CD14-positive monocyte (primary cell): ENCODE measurements around the gene PDE9A. TPM values are rescaled to one million over a fixed set of nuclear protein-coding genes. Genes with fewer than 3 reads are reported as not detected.

Experiments used
- DNase-seq, 3 donors: peaks; one replicate each; pipeline ENCODE4 v3.0.0-alpha.2; 2011 to 2022
- H2AFZ ChIP-seq: 2 replicates; pipeline ENCODE4 v1.6.0; 2012; ENCODE audit warnings: mild to moderate bottlenecking, low read depth, low read length, inconsistent platforms; ENCODE audit not compliant: insufficient read depth, poor library complexity, severe bottlenecking
- H3K27ac ChIP-seq, 2 donors: 1 replicate in 1 of 2; 2 replicates in 1 of 2; pipeline ENCODE4 v1.5.1; 2012 to 2013; ENCODE audit warnings: low read length in 2 of 2, control low read depth in 1 of 2, inconsistent platforms in 1 of 2, low read depth in 1 of 2, mild to moderate bottlenecking in 1 of 2
- H3K27me3 ChIP-seq, 2 donors: one replicate each; pipeline versions ENCODE4 v1.6.0 to v1.6.1; 2011 to 2013; ENCODE audit warnings: low read length in 2 of 2; ENCODE audit not compliant: control insufficient read depth in 2 of 2, insufficient read depth in 2 of 2
- H3K36me3 ChIP-seq, 2 donors: replicated peaks in 1 of 2; 1 replicate in 1 of 2; 2 replicates in 1 of 2; pipeline versions ENCODE4 v1.5.1 to v1.6.1; 2012 to 2013; ENCODE audit warnings: low read length in 2 of 2, control low read depth in 1 of 2, inconsistent platforms in 1 of 2, mild to moderate bottlenecking in 1 of 2; ENCODE audit not compliant: insufficient read depth in 2 of 2, control insufficient read depth in 1 of 2
- H3K4me1 ChIP-seq, 2 donors: 1 replicate in 1 of 2; 2 replicates in 1 of 2; pipeline versions ENCODE4 v1.5.1 to v1.6.1; 2012 to 2013; ENCODE audit warnings: low read length in 2 of 2, control low read depth in 1 of 2, inconsistent platforms in 1 of 2, mild to moderate bottlenecking in 1 of 2, moderate library complexity in 1 of 2; ENCODE audit not compliant: insufficient read depth in 2 of 2, control insufficient read depth in 1 of 2
- H3K4me2 ChIP-seq: replicated peaks from 2 replicates; pipeline ENCODE3; 2012; ENCODE audit warnings: low read length, moderate library complexity, mild to moderate bottlenecking; ENCODE audit not compliant: poor library complexity, severe bottlenecking; ENCODE audit errors: extremely low read depth
- H3K4me3 ChIP-seq, 3 experiments: fragments of 200-600 bp in 1 of 3; sonication (generic) in 1 of 3; replicated peaks in 1 of 3; 1 replicate in 2 of 3; 2 replicates in 1 of 3; pipeline ENCODE4 v1.5.1; 2011 to 2013; ENCODE audit warnings: low read length in 3 of 3, mild to moderate bottlenecking in 3 of 3, control low read depth in 2 of 3, low read depth in 2 of 3, inconsistent platforms in 1 of 3, moderate library complexity in 1 of 3
- H3K79me2 ChIP-seq: 2 replicates; pipeline ENCODE4 v1.6.0; 2012; ENCODE audit warnings: mild to moderate bottlenecking, control low read depth, inconsistent platforms, low read length, moderate library complexity; ENCODE audit not compliant: insufficient read depth
- H3K9ac ChIP-seq: 2 replicates; pipeline ENCODE4 v1.6.0; 2017; ENCODE audit warnings: low read length, mild to moderate bottlenecking; ENCODE audit not compliant: insufficient read depth, poor library complexity, severe bottlenecking
- H3K9me3 ChIP-seq, 2 donors: replicated peaks in 1 of 2; 1 replicate in 1 of 2; 2 replicates in 1 of 2; pipeline versions ENCODE4 v1.5.1 to v1.6.1; 2012 to 2013; ENCODE audit warnings: low read length in 2 of 2, control low read depth in 1 of 2; ENCODE audit not compliant: control insufficient read depth in 1 of 2, insufficient read depth in 1 of 2
- H4K20me1 ChIP-seq: 2 replicates; pipeline ENCODE4 v1.6.0; 2012; ENCODE audit warnings: mild to moderate bottlenecking, low read length, control low read depth, moderate library complexity; ENCODE audit not compliant: insufficient read depth
- H3K27ac Mint-ChIP-seq, 7 donors: one replicate each; pipeline ENCODE4 v1.8.0; 2020; ENCODE audit warnings: mild to moderate bottlenecking in 7 of 7, mixed read lengths in 7 of 7, moderate library complexity in 6 of 7, inconsistent platforms in 2 of 7
- H3K27me3 Mint-ChIP-seq, 3 donors: one replicate each; pipeline ENCODE4 v1.8.0; 2021 to 2022; ENCODE audit warnings: low read depth in 3 of 3, mild to moderate bottlenecking in 3 of 3, mixed read lengths in 3 of 3, moderate library complexity in 3 of 3, inconsistent platforms in 1 of 3
- H3K36me3 Mint-ChIP-seq, 2 donors: one replicate each; pipeline ENCODE4 v1.8.0; 2020; ENCODE audit warnings: mixed read lengths in 2 of 2, inconsistent platforms in 1 of 2, mild to moderate bottlenecking in 1 of 2
- H3K4me1 Mint-ChIP-seq: one replicate; pipeline ENCODE4 v1.8.0; 2020; ENCODE audit warnings: mild to moderate bottlenecking, mixed read lengths
- H3K4me3 Mint-ChIP-seq, 2 donors: one replicate each; pipeline ENCODE4 v1.8.0; 2020; ENCODE audit warnings: mild to moderate bottlenecking in 2 of 2, mixed read lengths in 2 of 2, moderate library complexity in 1 of 2
- H3K9me3 Mint-ChIP-seq, 7 donors: one replicate each; pipeline ENCODE4 v1.8.0; 2020 to 2022; ENCODE audit warnings: mixed read lengths in 7 of 7, mild to moderate bottlenecking in 6 of 7, moderate library complexity in 6 of 7, inconsistent platforms in 2 of 7
- CTCF ChIP-seq: fragments of 200-600 bp; IDR thresholded peaks from one replicate; pipeline ENCODE4 v1.8.0; 2022; ENCODE audit warnings: antibody characterized with exemption, mild to moderate bottlenecking
- WGBS: methylation state at CpG from one replicate; pipeline ENCODE4 v1.1.5; 2013; ENCODE audit warnings: missing lambda C conversion rate; ENCODE audit not compliant: insufficient coverage; 5-methylcytosine and 5-hydroxymethylcytosine counted together
- intact Hi-C, 2 donors: fragments of 100-400 bp; cut with micrococcal nuclease; formaldehyde crosslinking; loops; one replicate each; pipeline versions ENCODE4 v1.15.0 to v1.15.1; 2023
- polyA plus RNA-seq, 3 donors: library from polyadenylated mRNA; depleted of rRNA in 1 of 3; unstranded in 2 of 3; stranded (reverse) in 1 of 3; fragments of 300-500 nt in 2 of 3; fragments of >200 nt in 1 of 3; fragmentation: Illumina TruSeq in 2 of 3; gene quantifications; 1 replicate in 2 of 3; 2 replicates in 1 of 3; pipeline ENCODE4 v1.2.3, GENCODE V29; 2012 to 2021

PDE9A gene
- polyA plus RNA-seq, 3 donors, result 0.05 to 0.52 TPM; not detected in 1

GRCh38 chr21:42706765-42707164 is 53.3 kb downstream of the PDE9A start:
- H3K27me3 Mint-ChIP-seq, result peaks cover 4 to 5% (median 5%) of the 10 kb centered on the region in 3 donors
- no peak overlapping the region for H2AFZ ChIP-seq
- no peaks in the 10 kb centered on the region for H4K20me1 ChIP-seq
- no peak for TF ChIP-seq CTCF
- no peaks in the 10 kb centered on the region for H3K4me1 Mint-ChIP-seq
- intact Hi-C loops, result no loop called here
- no peak overlapping the region for H3K27ac Mint-ChIP-seq
- no peak overlapping the region for H3K9ac ChIP-seq
- H3K4me3 ChIP-seq, result no peak overlapping the region
- WGBS, result 92% methylated on average over 13 of the region's 13 CpGs
- H3K4me1 ChIP-seq, result no peaks in the 10 kb centered on the region
- H3K4me2 ChIP-seq, result no peak overlapping the region
- H3K27me3 ChIP-seq, result no peaks in the 10 kb centered on the region
- DNase-seq, result no peak
- no peaks in the 10 kb centered on the region for H3K79me2 ChIP-seq
- no peaks in the 10 kb centered on the region for H3K36me3 Mint-ChIP-seq
- peaks cover 2 to 14% (median 9%) of the 10 kb centered on the region in 7 donors for H3K9me3 Mint-ChIP-seq
- H3K4me3 Mint-ChIP-seq, result no peak overlapping the region
- H3K27ac ChIP-seq, result no peak overlapping the region
- no peaks in the 10 kb centered on the region for H3K36me3 ChIP-seq
- peaks cover 0 to 5% of the 10 kb centered on the region in 2 donors for H3K9me3 ChIP-seq

GRCh38 chr21:42707207-42707830 is 53.9 kb downstream of the PDE9A start:
- no peak overlapping the region for H3K27ac ChIP-seq
- H3K9ac ChIP-seq, result no peak overlapping the region
- Mint-ChIP-seq H3K4me3 (no peak overlapping the region), H3K27me3 (peaks cover 4 to 5% (median 5%) of the 10 kb centered on the region in 3 donors), H3K4me1 (no peaks in the 10 kb centered on the region), H3K9me3 (peaks cover 0 to 8% (median 5%) of the 10 kb centered on the region in 7 donors), H3K36me3 (no peaks in the 10 kb centered on the region), H3K27ac (no peak overlapping the region)
- WGBS, result 91% methylated on average over 5 of the region's 7 CpGs
- TF ChIP-seq CTCF, result no peak
- no peak overlapping the region for H3K4me2 ChIP-seq
- no peak overlapping the region for H3K4me3 ChIP-seq
- no peak for DNase-seq
- no peaks in the 10 kb centered on the region for H3K36me3 ChIP-seq
- H2AFZ ChIP-seq, result no peak overlapping the region
- no peaks in the 10 kb centered on the region for H3K79me2 ChIP-seq
- H3K27me3 ChIP-seq, result no peaks in the 10 kb centered on the region
- no peaks in the 10 kb centered on the region for H4K20me1 ChIP-seq
- peaks cover 0 to 5% of the 10 kb centered on the region in 2 donors for H3K9me3 ChIP-seq
- intact Hi-C loops, result no loop called here
- no peaks in the 10 kb centered on the region for H3K4me1 ChIP-seq
